Tibial nerve (tissue), 4 donors: ENCODE measurements around the gene SMAD2. TPM values are rescaled to one million over a fixed set of nuclear protein-coding genes. Genes with fewer than 3 reads are reported as not detected.

Experiments
- DNase-seq, 2 donors: peaks; one replicate each; pipeline ENCODE4 v3.0.0-alpha.2; 2019; ENCODE audit warnings: low spot score in 2 of 2
- H3K27ac ChIP-seq, 4 donors: fragments of 200-600 bp; sonication (generic) in 3 of 4; one replicate each; pipeline ENCODE4 v1.5.1; 2017 to 2019; ENCODE audit warnings: mild to moderate bottlenecking in 1 of 4
- H3K27me3 ChIP-seq, 2 donors: fragments of 200-600 bp; sonication (generic) in 1 of 2; one replicate each; pipeline versions ENCODE4 v1.5.1 to v1.6.0; 2017 to 2019
- H3K36me3 ChIP-seq, 3 donors: fragments of 200-600 bp; sonication (generic); one replicate each; pipeline ENCODE4 v1.5.1; 2018 to 2019
- H3K4me1 ChIP-seq, 4 donors: fragments of 200-600 bp; sonication (generic) in 3 of 4; one replicate each; pipeline ENCODE4 v1.5.1; 2017 to 2019
- H3K4me3 ChIP-seq, 4 donors: fragments of 200-600 bp; sonication (generic) in 3 of 4; one replicate each; pipeline ENCODE4 v1.5.1; 2017 to 2019; ENCODE audit warnings: mild to moderate bottlenecking in 1 of 4, moderate library complexity in 1 of 4
- H3K9me3 ChIP-seq, 4 donors: fragments of 200-600 bp; sonication (generic) in 3 of 4; one replicate each; pipeline ENCODE4 v1.5.1; 2017 to 2019
- EP300 ChIP-seq, 2 donors: sonication (generic); formaldehyde crosslinking; IDR thresholded peaks; one replicate each; pipeline ENCODE4 v1.6.1; 2017; ENCODE audit warnings: antibody characterized with exemption in 2 of 2, mild to moderate bottlenecking in 1 of 2
- POLR2A ChIP-seq, 2 donors: fragments of 450-650 bp; IDR thresholded peaks; one replicate each; pipeline ENCODE4 v1.6.1; 2017; ENCODE audit warnings: antibody characterized with exemption in 2 of 2, mild to moderate bottlenecking in 2 of 2, moderate library complexity in 2 of 2
- WGBS, 2 donors: methylation state at CpG; one replicate each; pipeline ENCODE4 v1.1.5; 2018; 5-methylcytosine and 5-hydroxymethylcytosine counted together
- total RNA-seq, 4 donors: library from RNA; depleted of rRNA; stranded (reverse); fragments of >200 nt; gene quantifications; one replicate each; pipeline ENCODE4 v1.1.0, GENCODE V29; 2016
- TF ChIP-seq, protein P1 (sequence below), 5 experiments: fragments of 200-600 bp in 3 of 5; fragments of 450-650 bp in 2 of 5; sonication (generic) in 3 of 5; IDR thresholded peaks; one replicate each; pipeline ENCODE4 v1.5.1; 2016 to 2019; ENCODE audit warnings: antibody characterized with exemption in 5 of 5, mild to moderate bottlenecking in 3 of 5, moderate library complexity in 2 of 5

The SMAD2 gene
- total RNA-seq, 4 donors from 2014 or later = 34.8 to 54.5 (median 45.5) TPM

DNA sequence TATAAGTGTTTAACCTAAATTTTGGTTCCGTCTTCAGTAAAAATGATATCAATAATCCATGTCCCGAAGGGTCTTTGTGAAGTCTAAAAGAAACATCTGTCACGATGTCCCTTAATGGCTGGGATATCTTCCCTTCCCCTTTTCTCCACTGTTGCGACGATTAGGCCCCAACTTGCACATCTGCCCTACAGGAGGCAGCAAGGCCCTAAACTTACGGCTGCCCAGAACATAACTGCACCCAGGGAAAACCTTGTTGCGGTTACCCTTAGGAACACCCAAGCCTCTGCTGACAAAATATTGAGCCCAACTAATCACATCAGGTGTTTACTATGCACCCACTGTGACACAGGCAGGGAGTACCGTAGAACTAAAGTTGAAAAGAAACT lies 1.3 kb upstream of the SMAD2 start:
- no peaks in the 10 kb centered on the region for H3K9me3 ChIP-seq
- H3K4me1 ChIP-seq = peaks cover 0 to 29% (median 12%) of the 10 kb centered on the region in 4 donors
- DNase-seq = no peak
- H3K27me3 ChIP-seq = no peaks in the 10 kb centered on the region
- no peak for TF ChIP-seq EP300 (IDR thresholded peaks at IDR 0.05)
- TF ChIP-seq POLR2A (IDR thresholded peaks at IDR 0.05) = no peak
- TF ChIP-seq, protein P1, sequence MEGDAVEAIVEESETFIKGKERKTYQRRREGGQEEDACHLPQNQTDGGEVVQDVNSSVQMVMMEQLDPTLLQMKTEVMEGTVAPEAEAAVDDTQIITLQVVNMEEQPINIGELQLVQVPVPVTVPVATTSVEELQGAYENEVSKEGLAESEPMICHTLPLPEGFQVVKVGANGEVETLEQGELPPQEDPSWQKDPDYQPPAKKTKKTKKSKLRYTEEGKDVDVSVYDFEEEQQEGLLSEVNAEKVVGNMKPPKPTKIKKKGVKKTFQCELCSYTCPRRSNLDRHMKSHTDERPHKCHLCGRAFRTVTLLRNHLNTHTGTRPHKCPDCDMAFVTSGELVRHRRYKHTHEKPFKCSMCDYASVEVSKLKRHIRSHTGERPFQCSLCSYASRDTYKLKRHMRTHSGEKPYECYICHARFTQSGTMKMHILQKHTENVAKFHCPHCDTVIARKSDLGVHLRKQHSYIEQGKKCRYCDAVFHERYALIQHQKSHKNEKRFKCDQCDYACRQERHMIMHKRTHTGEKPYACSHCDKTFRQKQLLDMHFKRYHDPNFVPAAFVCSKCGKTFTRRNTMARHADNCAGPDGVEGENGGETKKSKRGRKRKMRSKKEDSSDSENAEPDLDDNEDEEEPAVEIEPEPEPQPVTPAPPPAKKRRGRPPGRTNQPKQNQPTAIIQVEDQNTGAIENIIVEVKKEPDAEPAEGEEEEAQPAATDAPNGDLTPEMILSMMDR (IDR thresholded peaks at IDR 0.05) = peak in 1 of 5 experiments; percentile 23
- 36 to 52% methylated on average over 8 of the region's 8 CpGs for WGBS, 2 donors
- no peaks in the 10 kb centered on the region for H3K36me3 ChIP-seq
- peak overlapping the region; percentile 93 to 97 (median 96) for H3K27ac ChIP-seq
- peak overlapping the region; percentile 56 to 94 (median 75) for H3K4me3 ChIP-seq

DNA sequence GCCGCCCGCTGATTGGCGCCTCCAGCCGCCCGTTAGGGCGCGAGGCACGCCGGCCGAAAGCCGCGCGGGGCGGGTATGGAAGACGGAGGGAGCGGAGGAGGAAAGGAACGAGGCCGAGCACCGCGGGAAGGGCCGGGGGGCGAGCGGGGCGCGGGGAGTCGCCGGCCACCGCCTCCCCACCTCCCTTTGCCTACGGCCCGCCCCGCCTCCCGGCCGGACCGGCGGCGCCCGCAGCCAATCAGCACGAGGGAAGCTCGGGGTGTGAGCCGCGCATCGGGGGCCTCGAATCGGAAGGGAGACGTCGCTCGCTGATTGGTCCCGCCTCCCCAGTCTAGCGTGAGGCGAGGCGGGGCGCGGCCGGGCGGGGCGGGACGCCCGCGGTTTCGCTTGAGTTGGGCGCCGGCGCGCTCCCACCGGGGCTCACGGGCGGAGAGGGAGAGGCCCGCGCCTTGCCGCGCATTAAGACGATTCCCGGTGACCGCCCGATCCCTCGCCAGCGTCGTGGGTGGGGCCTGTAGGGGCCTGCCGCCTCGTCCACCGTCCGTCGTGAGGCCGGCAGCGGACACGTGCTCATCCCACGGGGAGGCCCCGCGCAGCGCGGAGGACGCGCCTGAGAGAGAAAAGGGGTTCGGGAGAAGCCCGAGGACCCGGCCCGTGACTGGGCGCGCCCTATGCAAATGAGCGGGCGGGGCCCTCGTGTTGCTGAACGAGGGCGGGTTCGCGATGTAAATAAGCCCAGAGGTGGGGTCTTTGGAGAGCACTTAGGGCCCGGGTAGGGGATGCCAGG lies 665 bp upstream of the SMAD2 start:
- no peaks in the 10 kb centered on the region for H3K36me3 ChIP-seq
- no peaks in the 10 kb centered on the region for H3K9me3 ChIP-seq
- TF ChIP-seq, protein P1 (IDR thresholded peaks at IDR 0.05) = peak in 2 of 5 experiments; percentile 6 to 27
- TF ChIP-seq EP300 (IDR thresholded peaks at IDR 0.05) = peak in 1 of 2 donors; percentile 86
- TF ChIP-seq POLR2A (IDR thresholded peaks at IDR 0.05) = peak; percentile 70 to 84
- H3K27me3 ChIP-seq = no peaks in the 10 kb centered on the region
- H3K4me1 ChIP-seq = peaks cover 0 to 35% (median 15%) of the 10 kb centered on the region in 4 donors
- peak overlapping the region; percentile 56 to 94 (median 75) for H3K4me3 ChIP-seq
- WGBS, 2 donors = 0 to 2% methylated on average over 5 to 36 of the region's 107 CpGs
- peak overlapping the region; percentile 93 to 97 (median 96) for H3K27ac ChIP-seq
- peak; percentile 89 to 91 for DNase-seq

DNA sequence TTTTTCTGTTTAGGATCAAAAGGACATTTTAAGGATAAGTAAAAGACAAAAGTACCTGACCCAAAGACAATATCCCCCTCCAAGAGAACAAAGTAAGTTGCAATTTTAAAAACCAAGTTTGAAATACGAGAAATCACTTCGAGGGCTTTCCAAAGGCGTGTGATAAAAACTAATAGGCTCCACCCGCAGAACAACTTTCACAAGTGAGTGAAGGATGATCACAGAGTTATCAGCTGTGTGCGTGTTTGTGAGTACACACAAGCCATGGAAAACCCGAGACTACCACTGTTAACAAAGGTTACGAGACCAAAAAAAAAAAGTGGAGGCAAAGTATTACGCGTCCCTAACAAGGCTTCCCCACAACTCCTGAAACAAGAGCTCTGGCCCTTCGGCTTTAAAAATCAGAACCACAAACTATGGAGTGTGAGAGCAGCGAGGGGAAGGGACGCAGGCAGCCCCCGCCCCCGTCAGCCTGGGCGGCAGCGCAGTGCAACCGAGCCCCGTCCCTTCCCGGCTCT lies 719 bp downstream of the SMAD2 start:
- 0 to 1% methylated on average over 12 to 18 of the region's 19 CpGs for WGBS, 2 donors
- peak overlapping the region; percentile 56 to 96 (median 88) for H3K4me3 ChIP-seq
- H3K36me3 ChIP-seq = no peaks in the 10 kb centered on the region
- no peaks in the 10 kb centered on the region for H3K27me3 ChIP-seq
- H3K27ac ChIP-seq = peak overlapping the region; percentile 93 to 99 (median 96)
- no peaks in the 10 kb centered on the region for H3K9me3 ChIP-seq
- DNase-seq = peak in 1 of 2 donors; percentile 10
- TF ChIP-seq EP300 (IDR thresholded peaks at IDR 0.05) (no peak), POLR2A (IDR thresholded peaks at IDR 0.05) (no peak)
- TF ChIP-seq, protein P1 (IDR thresholded peaks at IDR 0.05) = no peak
- H3K4me1 ChIP-seq = peaks cover 0 to 43% (median 19%) of the 10 kb centered on the region in 4 donors

DNA sequence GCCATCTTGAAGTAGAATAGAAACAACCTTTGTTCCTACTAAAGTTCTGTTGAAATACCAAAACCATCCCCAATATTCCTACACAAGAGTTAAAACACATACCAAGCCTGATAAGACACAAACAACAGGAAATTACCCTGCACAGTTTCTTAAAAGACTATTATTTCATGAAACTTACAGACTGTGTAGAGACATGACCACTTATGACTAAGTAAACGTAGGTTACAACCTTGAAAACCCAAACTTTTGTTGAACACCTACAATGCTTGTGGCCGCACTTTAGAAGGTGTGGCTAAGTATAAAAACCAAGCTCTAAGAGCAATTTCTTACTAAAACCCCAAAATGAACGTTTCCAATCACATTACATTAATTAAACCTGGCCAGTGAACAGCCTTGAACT lies 2.0 kb downstream of the SMAD2 start:
- no peak for TF ChIP-seq EP300 (IDR thresholded peaks at IDR 0.05)
- no peak for TF ChIP-seq POLR2A (IDR thresholded peaks at IDR 0.05)
- TF ChIP-seq, protein P1 (IDR thresholded peaks at IDR 0.05) = no peak
- peak overlapping the region in 1 of 4 donors; percentile 96 for H3K4me3 ChIP-seq
- no peaks in the 10 kb centered on the region for H3K9me3 ChIP-seq
- H3K36me3 ChIP-seq = no peaks in the 10 kb centered on the region
- peaks cover 0 to 48% (median 19%) of the 10 kb centered on the region in 4 donors for H3K4me1 ChIP-seq
- 38 to 41% methylated on average over 3 of the region's 3 CpGs for WGBS, 2 donors
- no peak overlapping the region for H3K27ac ChIP-seq
- H3K27me3 ChIP-seq = no peaks in the 10 kb centered on the region
- no peak for DNase-seq
